Activated CD4-positive, alpha-beta T cell treated with anti-CD3 and anti-CD28 coated beads for 24 hours (primary cell): ENCODE data around the gene GBA2.

Source experiments
- DNase-seq, 2 donors: peaks; one replicate each; pipeline ENCODE4 v3.0.0-alpha.2; 2020; ENCODE audit warnings: low read depth in 2 of 2

The GBA2 gene

DNA sequence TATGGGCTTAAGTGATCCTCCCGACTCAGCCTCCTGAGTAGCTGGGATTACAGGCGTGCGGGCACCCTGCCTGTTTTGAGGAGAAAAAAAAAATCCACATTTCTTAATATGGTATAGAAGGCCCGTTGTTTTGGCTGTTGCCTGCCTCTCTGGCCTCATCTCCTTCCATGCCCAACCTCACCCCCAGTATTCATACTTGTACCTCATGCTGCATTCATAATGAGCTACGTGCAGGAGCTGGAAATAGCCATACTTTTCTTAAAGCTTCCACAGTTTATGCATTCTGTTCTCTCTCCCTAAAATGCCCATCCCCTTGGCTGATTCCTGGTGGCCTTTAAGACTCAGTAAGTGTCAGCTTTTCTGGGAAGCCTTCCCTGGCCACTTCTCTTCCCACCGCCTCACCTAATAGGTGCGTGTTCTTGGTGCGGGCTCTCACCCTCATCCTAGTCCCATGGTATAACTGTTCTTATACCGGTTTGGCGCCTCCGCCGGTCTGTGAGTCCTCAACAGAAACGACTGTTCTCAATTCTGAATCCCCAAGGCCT is 57.2 kb downstream of the GBA2 start:
- DNase-seq: no peak

- DNase-seq: no peak
Observed at GRCh38 chr9:35691334-35691650, 57.7 kb downstream of the GBA2 start.

DNA sequence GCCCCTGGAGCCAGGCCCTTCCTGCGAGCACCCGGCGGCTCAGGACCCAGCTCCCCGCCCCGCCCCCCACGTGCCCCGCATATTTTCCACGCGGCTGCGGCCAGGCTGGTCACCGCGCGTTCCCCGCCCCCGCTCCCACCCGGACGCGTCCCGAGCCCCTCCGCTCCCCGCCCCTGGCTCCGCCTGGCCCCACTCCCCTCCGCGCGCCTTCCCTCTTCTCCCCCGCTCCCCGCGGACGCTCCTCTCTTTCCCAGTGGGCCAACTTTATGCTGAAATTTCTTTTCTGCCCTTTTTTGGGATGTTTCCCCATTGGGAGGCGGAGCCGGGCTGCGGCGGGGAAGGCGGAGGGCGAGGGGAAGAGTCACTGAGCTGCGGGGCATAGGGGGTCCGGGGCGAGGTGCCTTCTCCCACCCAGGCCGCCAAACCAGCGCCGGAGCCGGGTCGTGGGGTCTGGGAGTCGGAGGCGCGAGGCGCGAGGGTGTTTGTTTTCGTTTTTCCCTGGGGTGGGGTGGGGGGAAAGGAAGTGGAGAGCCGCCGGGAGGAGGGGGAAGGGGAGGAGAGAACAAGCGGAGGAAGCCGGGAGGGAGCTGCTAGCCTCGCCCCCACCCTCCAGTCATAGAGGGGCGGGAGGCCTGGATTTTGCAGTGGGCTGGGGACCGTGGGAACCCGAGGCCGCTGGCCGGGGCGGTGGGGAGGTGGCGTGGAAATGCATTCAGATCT is 58.3 kb downstream of the GBA2 start:
- DNase-seq: peak in 1 of 2 donors; percentile 37

DNA sequence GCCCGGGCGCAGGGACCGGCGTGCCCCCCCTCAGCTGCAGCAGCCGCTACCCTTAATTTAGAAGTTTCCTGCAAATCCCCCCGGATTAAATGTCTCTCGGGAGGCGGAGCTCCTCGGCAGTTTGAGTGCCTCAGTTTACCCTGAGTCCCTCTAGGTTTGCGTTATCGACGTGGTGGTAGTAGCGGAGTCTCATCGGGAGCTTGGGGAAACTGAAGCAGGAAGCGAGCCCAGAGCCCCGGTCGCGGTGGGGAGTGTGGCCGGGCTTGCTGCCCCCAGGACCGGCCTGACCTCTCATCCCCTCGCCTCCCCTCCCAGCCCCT is 58.8 kb downstream of the GBA2 start:
- DNase-seq: no peak

DNA sequence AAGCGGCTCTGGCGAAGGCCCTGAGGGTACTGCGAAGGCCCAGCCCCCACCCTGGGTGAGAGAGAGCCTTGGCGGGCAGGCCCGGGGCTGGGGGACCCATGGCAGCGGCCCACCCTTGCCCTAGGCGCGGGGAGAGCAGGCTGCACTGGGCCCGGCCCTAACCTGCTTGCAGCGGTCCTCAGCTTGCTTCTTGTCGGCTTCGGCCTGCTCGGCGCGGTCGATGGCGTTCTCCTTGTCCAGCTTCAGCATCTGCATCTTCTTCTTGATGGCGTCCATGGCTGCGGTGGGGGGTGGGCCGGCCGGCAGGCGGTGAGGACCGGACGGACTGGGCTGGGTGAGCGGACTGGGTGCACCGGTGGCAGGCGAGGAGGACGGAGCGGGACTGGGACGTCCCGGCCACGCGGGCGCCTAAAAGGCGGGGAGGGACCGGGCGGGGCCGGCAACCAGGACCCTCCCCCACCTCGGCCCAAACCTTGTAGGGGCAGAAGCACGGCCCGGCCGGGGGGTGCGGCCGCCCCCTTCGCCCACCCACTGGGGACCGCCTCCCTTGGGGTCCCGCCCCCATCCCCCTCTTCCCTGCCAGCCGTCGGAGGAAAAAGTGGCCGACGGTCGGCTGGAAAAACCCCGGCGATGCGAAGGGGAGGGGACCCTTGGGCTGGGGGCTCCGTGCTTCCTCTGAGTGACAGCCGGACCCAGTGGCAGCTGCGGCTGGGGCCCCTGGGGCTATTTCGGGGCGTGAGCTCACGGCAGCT is 59.3 kb downstream of the GBA2 start, which contains the start of gene TPM2:
Gene TPM2, minus strand, starts transcription at position 384 of the 752 bp plus-strand sequence. Its CDS starts 108 bp downstream, at position 276.
- DNase-seq: no peak

DNA sequence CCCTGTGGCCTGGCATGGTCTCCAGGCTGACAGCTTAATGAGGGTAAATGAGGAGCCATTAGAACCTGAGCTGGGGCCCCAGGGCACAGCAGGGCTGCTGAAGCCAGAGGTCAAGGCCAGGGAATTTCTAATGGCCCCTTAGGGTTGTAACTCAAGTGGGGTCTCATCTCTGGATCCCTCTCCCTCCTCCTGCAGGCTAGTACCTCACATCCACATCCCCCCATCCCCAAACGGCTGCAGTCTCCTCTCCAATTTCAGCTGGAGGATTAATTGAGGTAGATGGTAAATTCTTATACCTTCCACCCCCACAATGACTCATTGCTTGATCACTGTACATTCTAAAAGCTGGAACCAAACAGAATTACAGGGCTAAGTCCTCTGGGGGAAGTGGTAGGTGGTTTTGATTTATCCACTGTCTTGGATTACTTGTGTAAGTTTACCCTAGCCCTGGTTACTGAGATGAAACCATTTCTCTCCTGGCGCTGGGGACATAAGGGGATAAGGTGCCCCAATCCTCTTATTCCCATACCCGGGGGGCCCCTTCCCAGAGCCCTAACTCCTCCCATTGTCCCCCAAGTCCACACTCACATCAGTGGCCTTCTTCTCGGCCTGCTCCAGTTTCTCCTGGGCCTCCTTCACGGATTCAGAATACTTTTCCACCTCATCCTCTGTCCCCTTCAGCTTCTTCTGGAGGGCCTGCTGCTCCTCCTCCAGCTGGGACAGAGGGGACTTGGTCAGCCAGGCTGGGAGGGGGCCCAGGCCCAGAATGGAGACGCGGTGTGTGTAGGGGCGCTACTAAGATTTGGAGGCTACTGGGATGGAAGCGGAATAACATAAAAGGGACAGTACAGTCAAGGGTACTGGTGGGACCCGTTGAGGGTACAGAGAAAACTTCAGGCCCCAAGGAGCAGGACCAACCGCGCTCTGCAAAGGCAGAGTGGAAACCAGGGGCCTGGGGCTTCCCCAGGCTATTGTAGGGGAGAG is 60.2 kb downstream of the GBA2 start:
- peak in 1 of 2 donors; percentile 27 for DNase-seq

- no peak for DNase-seq
Observed at GRCh38 chr9:35687972-35688557, 61.0 kb downstream of the GBA2 start.

GRCh38 chr9:35687306-35687705 is 61.7 kb downstream of the GBA2 start:
- no peak for DNase-seq
